ENCODE data around the gene KLF2.
"Not testable (repeated sequence)": the region's sequence is repeated elsewhere in the genome, so short reads cannot be mapped to it uniquely, and the experiment has no call there.

Gene KLF2

GRCh38 chr19:16340654-16341053 is 16.0 kb downstream of the KLF2 start:
- no peak for DNase-seq
- Histone ChIP-seq H3K27ac (no peak overlapping the region), H3K36me3 (replicated peaks) (no peaks in the 10 kb centered on the region), H3K27me3 (replicated peaks) (no peaks in the 10 kb centered on the region), H3K4me3 (ENCODE audit: low read depth, low read length) (no peak overlapping the region)
- in situ Hi-C loops (cut with HindIII; ENCODE audit: low pct_ligation_motif_present, low sequenced_read_pairs), result no loop called here
- TF ChIP-seq CTCF (IDR thresholded peaks at IDR 0.05; ENCODE audit: low read depth, low read length, missing control alignments), result no peak

DNA sequence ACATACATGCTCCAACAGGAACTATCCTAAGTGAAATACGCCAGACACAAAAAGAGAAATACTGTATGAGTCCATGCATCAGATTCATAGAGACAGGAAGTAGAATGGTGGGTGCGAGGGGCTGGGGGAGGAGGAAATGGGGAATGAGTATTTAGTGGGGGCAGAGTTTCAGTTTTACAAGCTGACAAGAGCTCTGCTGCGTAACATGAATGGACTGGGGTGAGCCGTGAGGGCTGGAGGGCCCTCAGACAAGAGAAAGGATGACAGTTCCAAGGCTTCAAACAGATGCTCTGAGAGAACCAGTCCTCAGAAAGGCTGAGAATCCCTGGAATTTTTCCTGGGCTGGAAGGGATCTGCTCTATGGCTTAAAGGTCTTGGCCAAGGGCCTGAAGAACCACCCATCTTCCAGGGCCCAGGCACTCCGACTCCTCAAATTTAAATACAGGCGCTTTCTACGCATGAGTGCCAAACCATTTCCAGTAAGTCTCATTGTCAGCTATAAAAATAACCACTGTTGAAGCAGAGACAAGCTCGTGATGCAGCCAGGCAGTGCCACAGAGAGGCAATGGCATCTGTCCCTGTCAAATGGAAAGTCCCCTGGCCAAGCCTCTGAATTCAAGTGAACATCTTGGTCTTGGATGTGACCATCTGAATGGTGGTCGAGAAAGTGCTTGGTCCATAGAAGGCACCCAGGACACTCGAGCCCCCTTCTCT is 17.5 kb downstream of the KLF2 start:
- H3K27ac ChIP-seq, result no peak overlapping the region
- no peak overlapping the region for H3K4me3 ChIP-seq (ENCODE audit: low read depth, low read length)
- H3K36me3 ChIP-seq (replicated peaks), result no peaks in the 10 kb centered on the region
- TF ChIP-seq CTCF (IDR thresholded peaks at IDR 0.05; ENCODE audit: low read depth, low read length, missing control alignments), result no peak
- DNase-seq, result no peak
- in situ Hi-C loops (cut with HindIII; ENCODE audit: low pct_ligation_motif_present, low sequenced_read_pairs), result no loop called here
- no peaks in the 10 kb centered on the region for H3K27me3 ChIP-seq (replicated peaks)

GRCh38 chr19:16343156-16343555 is 18.5 kb downstream of the KLF2 start:
- TF ChIP-seq CTCF (IDR thresholded peaks at IDR 0.05; ENCODE audit: low read depth, low read length, missing control alignments), result no peak
- in situ Hi-C loops (cut with HindIII; ENCODE audit: low pct_ligation_motif_present, low sequenced_read_pairs), result no loop called here
- H3K4me3 ChIP-seq (ENCODE audit: low read depth, low read length), result no peak overlapping the region
- no peak for DNase-seq
- H3K27me3 ChIP-seq (replicated peaks), result no peaks in the 10 kb centered on the region
- no peak overlapping the region for H3K27ac ChIP-seq
- no peaks in the 10 kb centered on the region for H3K36me3 ChIP-seq (replicated peaks)

GRCh38 chr19:16345457-16345856 is 20.8 kb downstream of the KLF2 start:
- H3K4me3 ChIP-seq (ENCODE audit: low read depth, low read length), result no peak overlapping the region
- H3K36me3 ChIP-seq (replicated peaks), result no peaks in the 10 kb centered on the region
- no peak for TF ChIP-seq CTCF (IDR thresholded peaks at IDR 0.05; ENCODE audit: low read depth, low read length, missing control alignments)
- no peak overlapping the region for H3K27ac ChIP-seq
- in situ Hi-C loops (cut with HindIII; ENCODE audit: low pct_ligation_motif_present, low sequenced_read_pairs), result no loop called here
- no peaks in the 10 kb centered on the region for H3K27me3 ChIP-seq (replicated peaks)
- no peak for DNase-seq

DNA sequence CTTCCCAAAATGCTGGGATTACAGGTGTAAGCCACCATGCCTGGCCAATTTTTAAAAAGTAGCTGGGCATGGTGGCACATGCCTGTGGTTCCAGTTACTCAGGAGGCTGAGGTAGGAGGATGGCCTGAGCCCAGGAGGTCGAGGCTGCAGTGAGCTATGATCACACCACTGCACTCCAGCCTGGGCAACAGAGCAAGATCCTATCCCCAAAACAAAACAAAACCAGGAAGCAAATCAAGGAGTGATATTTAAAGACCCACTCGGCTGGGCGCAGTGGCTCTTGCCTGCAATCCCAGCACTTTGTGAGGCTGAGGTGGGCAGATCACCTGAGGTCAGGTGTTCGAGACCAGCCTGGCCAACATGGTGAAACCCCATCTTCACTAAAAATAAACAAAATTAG is 22.5 kb downstream of the KLF2 start:
- H3K36me3 ChIP-seq (replicated peaks); H3K27ac ChIP-seq; H3K27me3 ChIP-seq (replicated peaks); H3K4me3 ChIP-seq (ENCODE audit: low read depth, low read length); in situ Hi-C loops (cut with HindIII; ENCODE audit: low pct_ligation_motif_present, low sequenced_read_pairs); DNase-seq: not testable (repeated sequence)

GRCh38 chr19:16347706-16348105 is 23.1 kb downstream of the KLF2 start:
- H3K27ac ChIP-seq, result no peak overlapping the region
- in situ Hi-C loops (cut with HindIII; ENCODE audit: low pct_ligation_motif_present, low sequenced_read_pairs), result no loop called here
- no peaks in the 10 kb centered on the region for H3K36me3 ChIP-seq (replicated peaks)
- DNase-seq, result no peak
- H3K27me3 ChIP-seq (replicated peaks), result no peaks in the 10 kb centered on the region
- no peak for TF ChIP-seq CTCF (IDR thresholded peaks at IDR 0.05; ENCODE audit: low read depth, low read length, missing control alignments)
- H3K4me3 ChIP-seq (ENCODE audit: low read depth, low read length), result no peak overlapping the region
